Neutrophil (primary cell): Measurements from ENCODE around the gene ATXN1.
"Not testable (repeated sequence)": the region's sequence is repeated elsewhere in the genome, so short reads cannot be mapped to it uniquely, and the experiment has no call there.

Experiments used
- H3K27ac ChIP-seq: fragments of 200-600 bp; sonication (generic); 2 replicates; pipeline ENCODE4 v1.5.1; 2016; ENCODE audit warnings: mild to moderate bottlenecking, moderate library complexity
- H3K27me3 ChIP-seq: fragments of 200-600 bp; sonication (generic); 2 replicates; pipeline ENCODE4 v1.6.0; 2016; ENCODE audit warnings: mild to moderate bottlenecking
- H3K36me3 ChIP-seq: fragments of 200-600 bp; sonication (generic); 2 replicates; pipeline ENCODE4 v1.5.1; 2017
- H3K4me1 ChIP-seq, 2 experiments: fragments of 200-600 bp in 1 of 2; sonication (generic) in 1 of 2; 1 replicate in 1 of 2; 2 replicates in 1 of 2; pipeline versions ENCODE4 v1.5.1 to v1.6.1; 2013 to 2016; ENCODE audit warnings: low read depth in 1 of 2, low read length in 1 of 2, mild to moderate bottlenecking in 1 of 2, moderate library complexity in 1 of 2; ENCODE audit not compliant: control insufficient read depth in 1 of 2, insufficient read depth in 1 of 2
- H3K4me3 ChIP-seq, 2 experiments: fragments of 200-600 bp in 1 of 2; sonication (generic) in 1 of 2; 1 replicate in 1 of 2; 2 replicates in 1 of 2; pipeline ENCODE4 v1.5.1; 2013 to 2016; ENCODE audit warnings: low read depth in 1 of 2, low read length in 1 of 2, mild to moderate bottlenecking in 1 of 2, moderate library complexity in 1 of 2
- H3K9me3 ChIP-seq: fragments of 200-600 bp; sonication (generic); 2 replicates; pipeline ENCODE4 v1.5.1; 2016
- CTCF ChIP-seq: fragments of 200-600 bp; sonication (generic); IDR thresholded peaks from 2 replicates; pipeline ENCODE4 v1.5.1; 2016; ENCODE audit warnings: antibody characterized with exemption

The ATXN1 gene

GRCh38 chr6:16461491-16461890, 299.8 kb downstream of the ATXN1 start:
- no peak for TF ChIP-seq CTCF
- no peaks in the 10 kb centered on the region for H3K9me3 ChIP-seq
- no peak overlapping the region for H3K27ac ChIP-seq
- H3K4me1 ChIP-seq, result peaks cover 0 to 12% of the 10 kb centered on the region in 2 experiments
- no peak overlapping the region for H3K4me3 ChIP-seq
- no peaks in the 10 kb centered on the region for H3K36me3 ChIP-seq
- H3K27me3 ChIP-seq, result no peaks in the 10 kb centered on the region

- H3K4me1 ChIP-seq, result peaks cover 0 to 12% of the 10 kb centered on the region in 2 experiments
- H3K27me3 ChIP-seq, H3K36me3 ChIP-seq, H3K9me3 ChIP-seq, H3K27ac ChIP-seq, H3K4me3 ChIP-seq: not testable (repeated sequence)
Observed at GRCh38 chr6:16459472-16459871, 301.8 kb downstream of the ATXN1 start.

GRCh38 chr6:16452348-16452747, 308.9 kb downstream of the ATXN1 start:
- H3K27ac ChIP-seq, result no peak overlapping the region
- H3K9me3 ChIP-seq, result no peaks in the 10 kb centered on the region
- H3K27me3 ChIP-seq, result no peaks in the 10 kb centered on the region
- no peak overlapping the region for H3K4me3 ChIP-seq
- no peaks in the 10 kb centered on the region for H3K4me1 ChIP-seq
- no peak for TF ChIP-seq CTCF
- H3K36me3 ChIP-seq, result peaks cover 3% of the 10 kb centered on the region

DNA sequence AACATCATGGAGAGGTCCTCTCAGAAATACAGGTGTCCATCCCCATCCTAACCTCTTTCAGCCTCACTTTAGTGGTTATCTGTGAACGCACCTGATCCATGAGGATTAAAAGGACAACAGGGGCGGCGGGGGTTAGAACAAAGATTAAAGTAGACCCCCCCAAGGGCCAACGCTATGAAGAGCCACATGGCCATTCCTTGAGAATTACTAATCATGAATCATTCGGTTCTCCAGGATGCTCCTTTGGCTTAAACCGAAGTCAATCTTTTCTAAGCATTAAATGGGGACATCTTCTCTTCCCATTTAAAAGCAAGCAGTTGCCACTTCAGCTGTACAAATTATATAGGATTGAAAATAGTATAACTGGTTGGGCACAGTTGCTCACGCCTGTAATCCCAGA, 310.4 kb downstream of the ATXN1 start:
- TF ChIP-seq CTCF, result no peak
- Histone ChIP-seq H3K4me1 (no peaks in the 10 kb centered on the region), H3K4me3 (no peak overlapping the region), H3K27me3 (no peaks in the 10 kb centered on the region), H3K36me3 (peaks cover 3% of the 10 kb centered on the region), H3K9me3 (no peaks in the 10 kb centered on the region), H3K27ac (no peak overlapping the region)

DNA sequence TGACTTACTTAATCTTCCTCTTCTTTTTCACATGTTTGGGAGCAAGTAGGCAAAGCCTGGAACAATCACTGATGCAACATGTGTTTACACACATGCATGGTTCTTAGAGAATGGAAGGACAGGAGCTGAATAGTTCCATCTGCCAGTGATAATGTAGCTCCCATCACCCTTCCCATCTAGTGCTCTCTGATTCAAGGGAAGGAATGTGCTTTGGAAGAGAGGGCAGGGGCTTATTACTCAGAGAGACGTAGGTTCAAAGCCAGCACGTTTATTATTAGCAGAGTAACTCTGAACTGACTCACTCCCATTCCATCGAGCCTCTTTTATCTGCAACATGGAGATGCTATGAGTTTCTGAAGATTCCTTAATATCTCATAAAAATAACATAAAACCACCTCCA, 311.0 kb downstream of the ATXN1 start:
- TF ChIP-seq CTCF, result no peak
- no peaks in the 10 kb centered on the region for H3K4me1 ChIP-seq
- H3K9me3 ChIP-seq, result no peaks in the 10 kb centered on the region
- H3K27ac ChIP-seq, result no peak overlapping the region
- H3K4me3 ChIP-seq, result no peak overlapping the region
- H3K36me3 ChIP-seq, result peaks cover 3% of the 10 kb centered on the region
- H3K27me3 ChIP-seq, result no peaks in the 10 kb centered on the region

DNA sequence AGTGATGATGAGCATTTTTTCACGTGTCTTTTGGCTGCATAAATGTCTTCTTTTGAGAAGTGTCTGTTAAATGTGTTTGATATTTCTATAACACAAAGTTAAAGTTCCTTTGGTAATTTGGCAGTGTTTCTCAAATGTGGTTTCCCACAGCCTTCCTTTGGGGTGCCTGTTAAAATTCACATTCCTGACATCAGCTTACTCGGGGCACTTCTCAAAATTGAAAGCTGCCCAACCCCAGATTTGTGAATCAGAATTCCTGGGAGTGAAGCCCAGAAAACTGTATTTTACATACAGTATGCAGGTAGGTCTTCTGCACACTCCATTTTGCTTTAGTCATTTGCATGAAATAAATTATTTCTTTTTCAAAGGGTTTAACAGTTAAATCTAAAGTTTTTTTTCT, 315.0 kb downstream of the ATXN1 start:
- no peaks in the 10 kb centered on the region for H3K4me1 ChIP-seq
- no peak for TF ChIP-seq CTCF
- H3K9me3 ChIP-seq, result no peaks in the 10 kb centered on the region
- no peak overlapping the region for H3K4me3 ChIP-seq
- H3K36me3 ChIP-seq, result peaks cover 3% of the 10 kb centered on the region
- H3K27ac ChIP-seq, result no peak overlapping the region
- no peaks in the 10 kb centered on the region for H3K27me3 ChIP-seq
